IMR-90 (cell line): ENCODE measurements around the gene ZBTB48. TPM values are rescaled to one million over a fixed set of nuclear protein-coding genes. Genes with fewer than 3 reads are reported as not detected.

Source experiments
- ATAC-seq: fragments of 200-7000 bp; cut with Tn5 transposase; 2 replicates; pipeline ENCODE4 v1.9.1; 2020; ENCODE audit warnings: low read depth, mild to moderate bottlenecking, moderate library complexity
- BruUV-seq: library from RNA; stranded (reverse); fragments of 400-500 nt; replicated peaks from 2 replicates; lab custom pipeline; 2021; lab: Mats Ljungman, UMichigan
- CTCF ChIA-PET: fragments of 300-600 bp; formaldehyde crosslinking; extraction: SDS; loops from one replicate; lab custom pipeline; 2021; ENCODE audit warnings: antibody characterized with exemption; lab: Yijun Ruan, JAX
- POLR2A ChIA-PET: fragments of 300-600 bp; sonication (Branson Sonifier 250); formaldehyde crosslinking; loops from one replicate; lab custom pipeline; 2022; ENCODE audit warnings: antibody characterized with exemption; ENCODE audit not compliant: unreplicated experiment; lab: Charles Lee
- DNase-seq: peaks from one replicate; pipeline ENCODE4 v3.0.0; 2013
- H2AFZ ChIP-seq: replicated peaks from 2 replicates; pipeline ENCODE3; 2013; ENCODE audit warnings: low read length, mild to moderate bottlenecking; ENCODE audit not compliant: poor library complexity
- H2AK5ac ChIP-seq: 2 replicates; pipeline ENCODE4 v1.6.1; 2013; ENCODE audit warnings: low read depth, low read length, inconsistent platforms
- H2AK9ac ChIP-seq: replicated peaks from 2 replicates; pipeline ENCODE3; 2013; ENCODE audit warnings: mild to moderate bottlenecking, low read depth, low read length, moderate library complexity; ENCODE audit not compliant: poor library complexity
- H2BK120ac ChIP-seq: 2 replicates; pipeline ENCODE4 v1.6.1; 2013; ENCODE audit warnings: low read depth, low read length, inconsistent platforms
- H2BK15ac ChIP-seq: 3 replicates; pipeline ENCODE4 v1.6.1; 2013; ENCODE audit warnings: low read depth, low read length, inconsistent platforms
- H2BK20ac ChIP-seq: 2 replicates; pipeline ENCODE4 v1.6.1; 2013; ENCODE audit warnings: low read depth, mild to moderate bottlenecking, inconsistent platforms, low read length, moderate library complexity
- H2BK5ac ChIP-seq: 2 replicates; pipeline ENCODE4 v1.6.1; 2013; ENCODE audit warnings: mild to moderate bottlenecking, low read depth, low read length, inconsistent platforms; ENCODE audit not compliant: poor library complexity, severe bottlenecking
- H3K14ac ChIP-seq: replicated peaks from 2 replicates; pipeline ENCODE4 v1.6.1; 2013; ENCODE audit warnings: low read depth, low read length, inconsistent platforms
- H3K18ac ChIP-seq: 2 replicates; pipeline ENCODE4 v1.6.1; 2013; ENCODE audit warnings: low read depth, low read length, control low read depth
- H3K23ac ChIP-seq: 2 replicates; pipeline ENCODE4 v1.6.1; 2013; ENCODE audit warnings: low read depth, low read length, inconsistent platforms
- H3K27ac ChIP-seq: 2 replicates; pipeline ENCODE4 v1.5.1; 2013; ENCODE audit warnings: mild to moderate bottlenecking, control low read depth, low read length; ENCODE audit not compliant: insufficient read depth
- H3K27me3 ChIP-seq: 2 replicates; pipeline ENCODE4 v1.6.1; 2013; ENCODE audit warnings: low read length; ENCODE audit not compliant: control insufficient read depth, insufficient read depth
- H3K36me3 ChIP-seq: 2 replicates; pipeline ENCODE4 v1.6.1; 2013; ENCODE audit warnings: low read length, mixed read lengths; ENCODE audit not compliant: control insufficient read depth, insufficient read depth
- H3K4ac ChIP-seq: 2 replicates; pipeline ENCODE4 v1.6.1; 2013; ENCODE audit warnings: low read depth, low read length, inconsistent platforms
- H3K4me1 ChIP-seq: 2 replicates; pipeline ENCODE4 v1.6.1; 2013; ENCODE audit warnings: low read length, mixed read lengths; ENCODE audit not compliant: control insufficient read depth, insufficient read depth
- H3K4me2 ChIP-seq: 2 replicates; pipeline ENCODE4 v1.6.1; 2013; ENCODE audit warnings: low read depth, mild to moderate bottlenecking, control low read depth, low read length, moderate library complexity
- H3K4me3 ChIP-seq: 2 replicates; pipeline ENCODE4 v1.5.1; 2013; ENCODE audit warnings: low read depth, mild to moderate bottlenecking, control low read depth, low read length, moderate library complexity; ENCODE audit not compliant: insufficient read depth
- H3K56ac ChIP-seq: 2 replicates; pipeline ENCODE4 v1.6.1; 2013; ENCODE audit warnings: low read length, inconsistent platforms; ENCODE audit not compliant: insufficient read depth; ENCODE audit errors: extremely low read depth
- H3K79me1 ChIP-seq, 2 experiments: 2 replicates each; pipeline ENCODE4 v1.6.1; 2013; ENCODE audit warnings: low read length in 2 of 2, inconsistent platforms in 1 of 2, low read depth in 1 of 2
- H3K9ac ChIP-seq: 2 replicates; pipeline ENCODE4 v1.6.1; 2013; ENCODE audit warnings: low read depth, low read length, control low read depth
- H3K9me1 ChIP-seq: 2 replicates; pipeline ENCODE4 v1.6.1; 2013; ENCODE audit warnings: low read length, inconsistent platforms; ENCODE audit not compliant: insufficient read depth
- H3K9me3 ChIP-seq: 2 replicates; pipeline ENCODE4 v1.6.1; 2013; ENCODE audit warnings: low read length; ENCODE audit not compliant: control insufficient read depth, insufficient read depth
- H4K20me1 ChIP-seq: 2 replicates; pipeline ENCODE4 v1.6.1; 2013; ENCODE audit warnings: low read length, inconsistent platforms; ENCODE audit not compliant: insufficient read depth
- H4K5ac ChIP-seq: 2 replicates; pipeline ENCODE4 v1.6.1; 2013; ENCODE audit warnings: mild to moderate bottlenecking, low read depth, low read length, control low read depth
- H4K8ac ChIP-seq, 2 experiments: 2 replicates each; pipeline ENCODE4 v1.6.1; 2013; ENCODE audit warnings: low read depth in 2 of 2, low read length in 2 of 2, control low read depth in 1 of 2, inconsistent platforms in 1 of 2
- H4K91ac ChIP-seq: 2 replicates; pipeline ENCODE4 v1.6.1; 2013; ENCODE audit warnings: low read depth, low read length, inconsistent platforms; ENCODE audit not compliant: insufficient read depth
- CEBPB ChIP-seq: IDR thresholded peaks from 2 replicates; pipeline ENCODE4 v1.6.1; 2012; ENCODE audit warnings: low read depth, low read length, improper control_type of control experiment
- RCOR1 ChIP-seq: IDR thresholded peaks from 2 replicates; pipeline ENCODE4 v1.6.1; 2012; ENCODE audit warnings: mild to moderate bottlenecking, low read length, improper control_type of control experiment; ENCODE audit not compliant: insufficient replicate concordance
- RFX5 ChIP-seq: IDR thresholded peaks from 2 replicates; pipeline ENCODE4 v1.8.0; 2012; ENCODE audit warnings: low read depth, mild to moderate bottlenecking, low read length, moderate library complexity
- SMC3 ChIP-seq: fragments of 150-350 bp; IDR thresholded peaks from 2 replicates; pipeline ENCODE4 v1.6.1; 2016; ENCODE audit warnings: low read depth, mild to moderate bottlenecking, antibody characterized with exemption, low read length, moderate library complexity
- WGBS, 2 experiments: methylation state at CpG; one replicate each; pipeline versions ENCODE4 v1.1.5 to v1.1.7; 2013; ENCODE audit warnings: missing lambda C conversion rate in 2 of 2; ENCODE audit not compliant: insufficient read length in 1 of 2; ENCODE audit errors: extremely low coverage in 2 of 2; 5-methylcytosine and 5-hydroxymethylcytosine counted together
- dilution Hi-C: fragments of 300-500 bp; cut with HindIII; formaldehyde crosslinking; loops from one replicate; pipeline ENCODE4 v1.14.3; 2018; ENCODE audit warnings: low sequenced_read_pairs; ENCODE audit not compliant: unreplicated experiment
- in situ Hi-C: fragments of 300-500 bp; cut with MboI; formaldehyde crosslinking; loops from 3 replicates; pipeline ENCODE4 v1.14.3; 2019; ENCODE audit warnings: low sequenced_read_pairs, inconsistent platforms, mixed read lengths
- intact Hi-C: fragments of 100-400 bp; cut with micrococcal nuclease; formaldehyde crosslinking; loops from 2 replicates; pipeline ENCODE4 v1.10.0; 2022
- polyA plus RNA-seq, 3 experiments: library from polyadenylated mRNA; depleted of rRNA; stranded (reverse); fragments of >200 nt; gene quantifications; 2 replicates each; pipeline ENCODE4 v1.2.3, GENCODE V29; 2012; ENCODE audit warnings: low replicate concordance in 1 of 3
- total RNA-seq: library from RNA; depleted of rRNA; stranded (reverse); fragments of >200 nt; gene quantifications from 2 replicates; pipeline ENCODE4 v1.2.3, GENCODE V29; 2012

Gene ZBTB48
- total and polyA plus RNA-seq, 2 of the 4 experiments (the other 2 are of a cell fraction): 9.3 to 17.5 TPM

GRCh38 chr1:6574818-6575217 is 5.0 kb upstream of the ZBTB48 start:
- no peak overlapping the region for H4K91ac ChIP-seq
- peaks cover 4% of the 10 kb centered on the region for H3K4me1 ChIP-seq
- intact Hi-C loops: no loop called here
- no peak overlapping the region for H2BK20ac ChIP-seq
- no peak overlapping the region for H2BK5ac ChIP-seq
- WGBS, 2 experiments: 77% methylated on average over 13 of the region's 14 CpGs; no CpG with 5 or more reads in 1 of the 2 experiments
- no peaks in the 10 kb centered on the region for H4K20me1 ChIP-seq
- H3K4ac ChIP-seq: no peak overlapping the region
- H3K4me3 ChIP-seq: no peak overlapping the region
- H2BK15ac ChIP-seq: no peak overlapping the region
- H3K27me3 ChIP-seq: peaks cover 20% of the 10 kb centered on the region
- H3K56ac ChIP-seq: no peak overlapping the region
- DNase-seq (no peak), ATAC-seq (no peak)
- H3K14ac ChIP-seq: no peak overlapping the region
- H2AK5ac ChIP-seq: no peak overlapping the region
- dilution Hi-C loops: no loop called here
- no TSS peak for BruUV-seq
- TF ChIP-seq CEBPB: no peak
- TF ChIP-seq RFX5: no peak
- no peak for TF ChIP-seq SMC3
- TF ChIP-seq RCOR1: no peak
- H3K27ac ChIP-seq: no peak overlapping the region
- peaks cover 6% of the 10 kb centered on the region for H3K9me1 ChIP-seq
- in situ Hi-C loops: no loop called here
- H4K8ac ChIP-seq: no peak overlapping the region
- H3K36me3 ChIP-seq: no peaks in the 10 kb centered on the region
- H3K9me3 ChIP-seq: peaks cover 10% of the 10 kb centered on the region
- no peak overlapping the region for H2AK9ac ChIP-seq
- no peak overlapping the region; the same call in 1 of the 2 replicates for H3K23ac ChIP-seq
- ChIA-PET POLR2A (no interaction called here), CTCF (no interaction called here)
- no peak overlapping the region for H2BK120ac ChIP-seq
- H3K18ac ChIP-seq: no peak overlapping the region
- H4K5ac ChIP-seq: no peak overlapping the region
- no peak overlapping the region for H2AFZ ChIP-seq
- H3K4me2 ChIP-seq: no peak overlapping the region
- H3K79me1 ChIP-seq: no peaks in the 10 kb centered on the region
- H3K9ac ChIP-seq: no peak overlapping the region
